Mammary epithelial cell (primary cell): ENCODE measurements around the gene PPP2R5A.

Source experiments
- EZH2 ChIP-seq: IDR thresholded peaks from 2 replicates; pipeline ENCODE4 v1.6.1; 2012; ENCODE audit warnings: low read length, inconsistent platforms, borderline replicate concordance
- TF ChIP-seq, protein P1 (sequence below), 2 donors: IDR thresholded peaks in 1 of 2; conservative IDR thresholded peaks in 1 of 2; 2 replicates each; pipeline ENCODE4 v1.5.1; 2011 to 2012; ENCODE audit warnings: inconsistent platforms in 2 of 2, low read length in 2 of 2, mild to moderate bottlenecking in 2 of 2, control low read depth in 1 of 2, low read depth in 1 of 2; ENCODE audit not compliant: insufficient read depth in 1 of 2; ENCODE audit errors: extremely low read depth in 1 of 2

DNA sequence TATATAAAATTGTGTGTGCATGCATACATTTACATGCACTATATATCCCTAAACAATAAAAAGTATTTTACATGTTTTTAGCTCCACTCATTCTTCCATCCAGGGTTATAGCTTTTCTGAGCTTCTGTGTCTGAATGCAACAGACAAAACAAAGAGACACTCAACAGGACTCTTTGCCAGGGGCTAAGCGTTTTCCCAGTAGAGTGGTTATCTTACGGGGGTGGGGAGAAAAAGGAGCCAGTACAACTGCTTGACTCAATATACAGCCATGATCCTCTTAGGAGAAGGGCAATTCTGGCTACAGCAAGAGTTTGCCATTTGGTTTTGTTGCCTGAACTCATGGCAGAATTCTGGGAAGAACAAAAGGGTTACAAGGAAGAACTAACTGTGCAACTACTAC lies 14.6 kb upstream of the PPP2R5A start:
- TF ChIP-seq, protein P1, sequence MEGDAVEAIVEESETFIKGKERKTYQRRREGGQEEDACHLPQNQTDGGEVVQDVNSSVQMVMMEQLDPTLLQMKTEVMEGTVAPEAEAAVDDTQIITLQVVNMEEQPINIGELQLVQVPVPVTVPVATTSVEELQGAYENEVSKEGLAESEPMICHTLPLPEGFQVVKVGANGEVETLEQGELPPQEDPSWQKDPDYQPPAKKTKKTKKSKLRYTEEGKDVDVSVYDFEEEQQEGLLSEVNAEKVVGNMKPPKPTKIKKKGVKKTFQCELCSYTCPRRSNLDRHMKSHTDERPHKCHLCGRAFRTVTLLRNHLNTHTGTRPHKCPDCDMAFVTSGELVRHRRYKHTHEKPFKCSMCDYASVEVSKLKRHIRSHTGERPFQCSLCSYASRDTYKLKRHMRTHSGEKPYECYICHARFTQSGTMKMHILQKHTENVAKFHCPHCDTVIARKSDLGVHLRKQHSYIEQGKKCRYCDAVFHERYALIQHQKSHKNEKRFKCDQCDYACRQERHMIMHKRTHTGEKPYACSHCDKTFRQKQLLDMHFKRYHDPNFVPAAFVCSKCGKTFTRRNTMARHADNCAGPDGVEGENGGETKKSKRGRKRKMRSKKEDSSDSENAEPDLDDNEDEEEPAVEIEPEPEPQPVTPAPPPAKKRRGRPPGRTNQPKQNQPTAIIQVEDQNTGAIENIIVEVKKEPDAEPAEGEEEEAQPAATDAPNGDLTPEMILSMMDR (conservative IDR thresholded peaks at IDR 0.05 in 1 of 2, IDR thresholded peaks at IDR 0.05 in 1 of 2; ENCODE audit: extremely low read depth in 1 of 2, insufficient read depth in 1 of 2, low read depth in 1 of 2, low read length in 2 of 2) = no peak
- TF ChIP-seq EZH2 = no peak
